GM19193 (cell line): ENCODE results near the gene CST3.

Experiments used
- POLR2A ChIP-seq: IDR thresholded peaks from 4 replicates; pipeline ENCODE4 v1.6.1; 2011; ENCODE audit not compliant: insufficient read depth, insufficient read length; ENCODE audit errors: extremely low read depth

The CST3 gene

GRCh38 chr20:23666698-23667097 is 28.9 kb upstream of the CST3 start:
- no peak for TF ChIP-seq POLR2A

GRCh38 chr20:23666189-23666588 is 28.4 kb upstream of the CST3 start:
- no peak for TF ChIP-seq POLR2A

- TF ChIP-seq POLR2A, result no peak
Measured at GRCh38 chr20:23664954-23665353, 27.2 kb upstream of the CST3 start.

GRCh38 chr20:23663180-23663579 is 25.4 kb upstream of the CST3 start:
- TF ChIP-seq POLR2A, result no peak

GRCh38 chr20:23662276-23662870 is 24.6 kb upstream of the CST3 start:
- no peak for TF ChIP-seq POLR2A

- TF ChIP-seq POLR2A, result no peak
Measured at GRCh38 chr20:23661002-23661429, 23.3 kb upstream of the CST3 start.

GRCh38 chr20:23659989-23660837 is 22.5 kb upstream of the CST3 start:
- TF ChIP-seq POLR2A, result no peak

GRCh38 chr20:23658989-23659609 is 21.3 kb upstream of the CST3 start:
- TF ChIP-seq POLR2A, result no peak

- no peak for TF ChIP-seq POLR2A
Measured at GRCh38 chr20:23658336-23658735, 20.6 kb upstream of the CST3 start.

- TF ChIP-seq POLR2A, result no peak
Measured at GRCh38 chr20:23657202-23657601, 19.4 kb upstream of the CST3 start.

GRCh38 chr20:23656372-23656771 is 18.6 kb upstream of the CST3 start:
- TF ChIP-seq POLR2A, result no peak

GRCh38 chr20:23655491-23656211 is 17.9 kb upstream of the CST3 start:
- no peak for TF ChIP-seq POLR2A

- no peak for TF ChIP-seq POLR2A
Measured at GRCh38 chr20:23654717-23655116, 17.0 kb upstream of the CST3 start.

GRCh38 chr20:23654000-23654399 is 16.2 kb upstream of the CST3 start:
- TF ChIP-seq POLR2A, result no peak

- no peak for TF ChIP-seq POLR2A
Measured at GRCh38 chr20:23653400-23653938, 15.7 kb upstream of the CST3 start.
